Measurements from ENCODE around the gene HDAC10.

Gene HDAC10

DNA sequence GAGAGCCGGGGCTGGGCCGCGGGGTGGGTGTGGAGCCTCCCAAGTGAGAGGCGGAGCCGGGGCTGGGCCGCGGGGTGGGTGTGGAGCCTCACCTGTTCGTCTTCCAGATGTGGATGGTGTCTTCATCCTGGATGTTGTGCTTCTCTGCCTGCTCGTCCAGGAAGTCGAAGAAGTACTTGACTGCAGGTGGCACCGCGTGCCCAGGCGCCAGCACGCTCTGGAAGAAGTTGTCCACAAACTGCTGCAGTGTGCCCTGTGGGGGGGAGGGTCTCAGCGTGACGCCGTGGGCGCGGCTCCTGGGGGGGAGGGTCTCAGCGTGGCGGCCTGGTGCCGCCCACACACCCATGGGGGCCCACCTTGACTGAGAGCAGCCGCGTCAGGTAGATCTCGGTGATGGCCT, 26.7 kb upstream of the HDAC10 start:
- TF ChIP-seq SIN3A (IDR thresholded peaks at IDR 0.05; ENCODE audit: borderline replicate concordance, insufficient read depth, low read length): no peak
- TF ChIP-seq REST (IDR thresholded peaks at IDR 0.05; ENCODE audit: insufficient read depth in 1 of 2, low read depth in 2 of 2, low read length in 2 of 2): no peak
- TF ChIP-seq TAF1 (IDR thresholded peaks at IDR 0.05; ENCODE audit: borderline replicate concordance, insufficient read depth, low read length): no peak
- no peak for TF ChIP-seq POLR2AphosphoS5 (IDR thresholded peaks at IDR 0.05; ENCODE audit: low read depth, low read length)
- TF ChIP-seq FOXP2 (optimal IDR thresholded peaks at IDR 0.05; ENCODE audit: borderline replicate concordance, extremely low read depth, extremely low read length, insufficient read depth): no peak

DNA sequence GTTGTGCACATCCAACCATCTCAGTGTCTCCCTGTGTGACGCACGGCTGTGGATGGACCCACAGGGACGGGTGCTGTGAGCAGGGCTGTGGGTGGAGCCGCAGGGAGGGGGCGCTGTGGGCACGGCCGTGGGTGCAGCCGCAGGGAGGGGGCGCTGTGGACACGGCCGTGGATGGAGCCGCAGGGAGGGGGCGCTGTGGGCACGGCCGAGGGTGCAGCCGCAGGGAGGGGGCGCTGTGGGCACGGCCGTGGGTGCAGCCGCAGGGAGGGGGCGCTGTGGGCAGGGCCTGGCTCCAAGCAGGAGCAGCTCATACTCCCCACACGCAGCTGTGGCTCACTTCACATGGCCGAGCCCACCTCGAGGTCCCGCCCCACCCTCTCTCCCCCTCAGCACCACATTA, 25.1 kb upstream of the HDAC10 start:
- TF ChIP-seq TAF1 (IDR thresholded peaks at IDR 0.05; ENCODE audit: borderline replicate concordance, insufficient read depth, low read length) (no peak), FOXP2 (optimal IDR thresholded peaks at IDR 0.05; ENCODE audit: borderline replicate concordance, extremely low read depth, extremely low read length, insufficient read depth) (no peak), POLR2AphosphoS5 (IDR thresholded peaks at IDR 0.05; ENCODE audit: low read depth, low read length) (no peak), REST (IDR thresholded peaks at IDR 0.05; ENCODE audit: insufficient read depth in 1 of 2, low read depth in 2 of 2, low read length in 2 of 2) (no peak), SIN3A (IDR thresholded peaks at IDR 0.05; ENCODE audit: borderline replicate concordance, insufficient read depth, low read length) (no peak)

GRCh38 chr22:50275181-50276055, 24.4 kb upstream of the HDAC10 start:
- TF ChIP-seq POLR2AphosphoS5 (IDR thresholded peaks at IDR 0.05; ENCODE audit: low read depth, low read length) (no peak), TAF1 (IDR thresholded peaks at IDR 0.05; ENCODE audit: borderline replicate concordance, insufficient read depth, low read length) (no peak), SIN3A (IDR thresholded peaks at IDR 0.05; ENCODE audit: borderline replicate concordance, insufficient read depth, low read length) (no peak), FOXP2 (optimal IDR thresholded peaks at IDR 0.05; ENCODE audit: borderline replicate concordance, extremely low read depth, extremely low read length, insufficient read depth) (no peak), REST (IDR thresholded peaks at IDR 0.05; ENCODE audit: insufficient read depth in 1 of 2, low read depth in 2 of 2, low read length in 2 of 2) (no peak)

DNA sequence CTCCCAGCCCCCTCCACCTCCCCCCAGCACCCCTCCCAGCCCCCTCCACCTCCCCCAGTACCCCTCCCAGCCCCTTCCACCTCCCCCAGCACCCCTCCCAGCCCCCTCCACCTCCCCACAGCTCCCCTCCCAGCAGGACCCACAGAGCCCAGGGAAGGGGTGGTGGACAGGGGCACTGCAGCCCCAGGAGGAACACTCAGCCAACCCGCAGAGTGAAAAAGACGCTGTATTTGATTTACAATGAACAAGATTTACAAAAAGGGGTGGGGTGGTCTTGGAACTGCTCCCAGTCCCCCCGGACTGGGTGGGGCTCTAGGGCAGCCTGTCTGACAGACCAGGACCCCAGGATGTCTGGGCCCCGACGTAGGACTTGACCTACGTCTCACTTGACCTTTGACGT, 23.7 kb upstream of the HDAC10 start:
- TF ChIP-seq SIN3A (IDR thresholded peaks at IDR 0.05; ENCODE audit: borderline replicate concordance, insufficient read depth, low read length) (no peak), REST (IDR thresholded peaks at IDR 0.05; ENCODE audit: insufficient read depth in 1 of 2, low read depth in 2 of 2, low read length in 2 of 2) (no peak), POLR2AphosphoS5 (IDR thresholded peaks at IDR 0.05; ENCODE audit: low read depth, low read length) (no peak), TAF1 (IDR thresholded peaks at IDR 0.05; ENCODE audit: borderline replicate concordance, insufficient read depth, low read length) (no peak), FOXP2 (optimal IDR thresholded peaks at IDR 0.05; ENCODE audit: borderline replicate concordance, extremely low read depth, extremely low read length, insufficient read depth) (no peak)
